Activated CD4-positive, alpha-beta T cell treated with anti-CD3 and anti-CD28 coated beads, Interleukin-2, amount 50 U/mL, for 16 hours (primary cell): Measurements from ENCODE around the gene GLYATL1B.
"Not testable (repeated sequence)": the region's sequence is repeated elsewhere in the genome, so short reads cannot be mapped to it uniquely, and the experiment has no call there.

Experiments
- DNase-seq: peaks from one replicate; pipeline ENCODE4 v3.0.0-alpha.2; 2020

GLYATL1B gene

DNA sequence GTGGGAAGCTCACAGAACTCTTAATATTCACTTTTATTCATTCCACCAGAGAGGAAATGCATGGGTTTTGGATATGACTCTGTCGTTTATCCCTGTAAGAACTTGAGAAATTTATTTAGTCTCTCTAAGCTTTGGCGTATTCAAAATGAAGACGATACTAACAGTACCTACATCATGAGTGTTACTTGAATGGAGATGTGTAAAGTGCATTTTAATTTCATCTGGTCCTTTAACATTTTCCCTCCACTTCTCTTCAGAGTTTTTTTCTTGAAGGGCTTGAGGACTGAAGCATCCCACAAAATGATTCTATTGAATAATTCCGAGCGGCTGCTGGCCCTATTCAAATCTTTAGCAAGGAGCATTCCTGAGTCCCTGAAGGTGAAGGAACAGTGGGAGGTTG is at the start of gene GLYATL1B:
TSS of gene GLYATL1B (plus strand) at position 301 of the 400 bp plus-strand sequence. CDS start at position 301, 0 bp downstream.
- DNase-seq = not testable (repeated sequence)

- not testable (repeated sequence) for DNase-seq
These were observed 49.6 kb upstream of the GLYATL1B start for GRCh38 chr11:59036542-59036941.

- DNase-seq = not testable (repeated sequence)
These were observed 48.7 kb upstream of the GLYATL1B start for GRCh38 chr11:59037434-59037833.

DNA sequence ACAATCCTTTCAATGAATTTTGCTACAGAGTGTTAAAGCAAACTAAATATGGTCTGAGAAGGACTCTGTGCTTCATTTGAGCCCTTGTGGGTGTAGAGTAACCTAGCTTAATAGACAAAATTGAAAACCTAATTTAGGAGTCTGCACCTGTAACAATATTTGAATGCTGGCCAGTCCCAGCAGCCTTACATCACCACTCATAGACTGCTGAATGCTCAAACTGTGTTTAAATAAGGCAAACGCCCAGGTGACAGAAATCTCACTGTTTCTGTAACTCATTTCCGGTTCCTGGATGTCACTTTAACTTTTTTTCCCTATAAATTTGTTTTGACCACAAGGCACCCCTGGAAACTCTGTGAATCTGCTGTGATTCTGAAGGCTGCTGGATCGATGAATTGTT is 45.5 kb upstream of the GLYATL1B start:
- DNase-seq = no peak

GRCh38 chr11:59051383-59051782 is 34.7 kb upstream of the GLYATL1B start:
- not testable (repeated sequence) for DNase-seq

GRCh38 chr11:59052355-59052754 is 33.8 kb upstream of the GLYATL1B start:
- DNase-seq = not testable (repeated sequence)

- peak; percentile 71 for DNase-seq
These were observed 32.7 kb upstream of the GLYATL1B start for GRCh38 chr11:59053387-59053786.

- peak; percentile 87 for DNase-seq
These were observed 27.7 kb upstream of the GLYATL1B start for GRCh38 chr11:59058120-59059033.

DNA sequence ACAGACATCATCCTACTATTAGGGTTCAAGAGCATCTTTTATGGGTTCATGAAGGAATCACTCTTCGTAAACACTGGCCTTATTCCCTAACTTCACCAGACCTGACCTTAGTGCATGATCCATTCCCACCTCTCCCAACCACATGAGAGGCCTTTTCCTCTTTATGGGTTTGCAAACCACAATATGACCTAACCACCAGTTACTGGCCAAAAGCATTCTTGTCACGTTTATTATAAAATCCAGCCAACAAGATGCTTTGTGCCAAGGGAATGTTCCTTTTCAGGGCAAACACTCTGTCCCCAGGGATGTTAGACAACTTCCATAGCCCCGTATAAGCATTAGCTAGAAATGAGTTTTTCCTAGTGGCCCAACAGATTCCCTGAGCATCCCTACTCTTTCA is 26.0 kb upstream of the GLYATL1B start:
- not testable (repeated sequence) for DNase-seq

DNA sequence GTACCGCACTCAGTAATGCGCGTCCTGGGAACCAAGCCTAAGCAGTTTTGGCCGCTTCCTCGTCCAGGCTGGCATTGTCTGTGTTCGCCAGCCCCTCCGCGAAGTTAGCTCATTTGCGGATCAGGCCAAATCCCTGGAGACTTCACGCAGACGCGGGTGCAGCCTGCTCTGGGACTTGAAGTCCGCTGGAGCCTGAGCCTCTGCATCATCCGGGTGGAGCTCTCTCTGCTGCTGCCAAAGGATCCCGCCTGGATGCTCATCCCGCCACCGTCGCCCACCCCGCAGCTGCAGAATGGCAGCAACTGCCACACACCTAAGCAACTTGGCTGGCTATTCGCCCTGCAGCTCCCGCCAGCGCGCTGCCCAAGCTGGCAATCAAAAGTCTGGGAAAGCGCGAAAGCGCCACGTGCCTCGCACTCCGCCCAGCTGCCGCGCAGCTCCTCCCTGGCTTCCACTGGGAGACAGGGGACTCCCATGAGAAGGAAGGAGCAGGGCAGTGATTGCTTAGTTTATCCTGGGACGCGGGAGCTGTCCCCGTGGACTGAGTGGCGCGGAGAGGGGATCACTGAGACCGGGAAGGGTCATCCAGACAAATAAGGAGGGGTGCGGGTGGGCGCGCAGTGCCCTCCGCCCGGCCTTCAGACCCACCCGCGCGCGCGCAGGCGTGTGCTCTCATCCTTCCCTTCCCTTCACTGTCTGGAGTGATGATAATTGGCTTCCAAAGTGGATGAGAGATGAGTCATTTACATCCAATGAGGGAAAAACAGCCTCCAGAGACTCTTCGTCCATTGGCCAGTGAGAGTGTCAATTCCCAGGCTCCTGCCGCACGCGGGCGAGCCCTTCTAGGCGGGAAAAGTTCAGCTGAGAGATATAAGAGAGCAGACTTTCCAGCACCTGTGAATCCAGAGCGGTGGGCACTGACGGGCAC is 23.2 kb upstream of the GLYATL1B start:
- DNase-seq = no peak

GRCh38 chr11:59063996-59064727 is 21.9 kb upstream of the GLYATL1B start:
- not testable (repeated sequence) for DNase-seq

GRCh38 chr11:59069087-59069486 is 17.0 kb upstream of the GLYATL1B start:
- no peak for DNase-seq

- DNase-seq = no peak
These were observed 9.1 kb upstream of the GLYATL1B start for GRCh38 chr11:59076876-59077571.

DNA sequence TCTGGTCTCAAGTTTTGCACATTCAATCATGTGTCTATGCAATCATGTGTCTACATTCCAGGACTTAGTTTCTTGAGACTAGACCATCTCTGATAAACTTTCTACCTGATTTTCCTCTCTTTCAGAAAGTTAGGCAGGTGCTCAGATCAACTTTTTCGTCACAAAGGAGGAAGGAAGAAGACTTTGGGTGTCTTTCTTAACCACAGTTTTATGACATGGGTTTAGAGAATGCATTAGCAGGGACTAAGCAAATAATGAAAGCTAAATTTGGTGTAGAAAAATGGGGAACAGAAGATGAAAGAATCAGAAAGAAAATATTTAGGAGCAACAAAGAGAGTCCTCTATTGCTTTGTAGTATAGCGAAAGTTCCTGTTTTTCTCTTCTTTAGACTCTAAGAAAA is 7.7 kb upstream of the GLYATL1B start:
- no peak for DNase-seq

GRCh38 chr11:59079086-59079485 is 7.0 kb upstream of the GLYATL1B start:
- DNase-seq = no peak

DNA sequence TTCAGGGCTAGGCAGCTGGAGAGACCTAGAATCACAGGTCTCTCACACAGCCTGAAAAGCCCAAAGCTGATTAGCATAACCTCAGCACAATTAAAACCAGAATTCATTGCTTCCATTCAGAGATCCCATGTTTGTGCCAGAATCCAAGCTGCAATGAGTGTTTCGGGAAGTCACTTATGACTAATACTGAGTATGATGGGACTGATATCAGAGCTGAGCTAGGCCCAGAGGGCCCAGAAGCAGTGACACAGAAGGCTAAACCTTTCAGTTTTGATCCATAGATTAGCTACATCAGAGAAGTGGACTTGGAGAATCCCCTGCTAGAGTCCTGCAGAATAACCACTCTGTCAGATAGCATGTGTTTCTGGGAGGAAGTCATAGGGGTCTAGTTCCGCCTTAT is 5.7 kb upstream of the GLYATL1B start:
- DNase-seq = not testable (repeated sequence)

DNA sequence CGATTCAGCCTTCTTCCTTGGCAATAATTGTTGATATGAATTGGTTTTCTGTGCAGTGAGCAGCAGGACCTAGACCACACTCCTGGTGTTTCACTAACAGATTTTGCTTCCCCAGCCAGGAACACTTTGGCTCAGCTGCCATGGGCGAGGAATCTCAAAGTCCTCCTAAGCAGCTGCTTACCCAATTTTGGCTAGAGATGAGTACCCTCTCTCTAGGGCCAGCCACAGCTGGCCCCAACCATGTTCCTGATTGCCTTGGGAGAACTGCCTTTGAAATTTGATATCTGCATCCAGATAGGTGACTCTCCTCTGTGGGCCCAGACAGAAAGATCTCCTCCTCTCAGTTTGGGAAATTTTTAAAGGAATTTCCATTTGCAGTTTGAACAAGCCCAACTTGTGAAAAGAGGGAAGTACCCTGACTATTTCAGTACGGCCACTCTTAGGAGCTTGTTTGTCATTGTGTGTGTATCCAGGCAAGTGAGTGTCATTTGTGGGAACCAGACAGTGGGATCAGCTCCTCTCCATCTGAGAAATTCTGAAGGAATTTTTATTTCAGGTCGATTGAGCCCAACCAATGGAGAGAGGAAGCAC is 4.6 kb upstream of the GLYATL1B start:
- not testable (repeated sequence) for DNase-seq

DNA sequence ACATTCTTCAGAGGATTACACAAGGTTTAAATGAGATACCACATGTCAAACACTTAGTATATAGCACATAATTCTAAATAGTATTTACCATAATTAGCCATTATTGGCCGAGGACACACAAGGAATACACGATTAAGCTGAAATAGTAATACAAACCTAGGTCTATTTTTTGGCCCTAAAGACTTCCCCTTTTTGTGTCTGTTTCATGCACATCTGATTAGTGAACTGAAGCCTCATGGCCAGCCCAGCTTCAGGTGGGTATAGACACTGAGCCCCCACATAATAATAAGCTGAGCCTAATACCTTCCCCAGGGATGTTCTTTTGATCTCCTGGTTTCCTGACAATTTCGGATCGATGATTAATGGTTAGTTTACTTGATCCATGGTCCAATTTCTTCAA is 2.1 kb downstream of the GLYATL1B start:
- DNase-seq = no peak

DNA sequence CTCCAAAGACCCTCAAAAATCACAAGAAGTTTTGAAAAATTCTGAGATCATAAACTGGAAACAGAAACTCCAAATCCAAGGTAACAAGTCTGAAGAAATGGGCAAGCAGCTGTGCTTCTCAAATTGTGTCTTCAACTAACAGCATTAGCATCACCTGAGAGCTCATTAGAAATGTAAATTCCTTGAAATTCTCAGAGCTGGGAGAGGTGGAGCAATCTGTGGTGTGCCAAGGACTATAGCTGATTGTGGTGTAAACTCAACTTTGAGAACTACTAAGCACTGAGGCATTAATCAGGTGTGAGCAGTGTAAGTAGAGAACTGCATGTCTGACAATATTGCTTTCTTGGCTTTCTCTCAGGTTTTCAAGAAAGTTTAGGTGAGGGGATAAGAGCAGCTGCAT is 7.5 kb downstream of the GLYATL1B start:
- DNase-seq = not testable (repeated sequence)

DNA sequence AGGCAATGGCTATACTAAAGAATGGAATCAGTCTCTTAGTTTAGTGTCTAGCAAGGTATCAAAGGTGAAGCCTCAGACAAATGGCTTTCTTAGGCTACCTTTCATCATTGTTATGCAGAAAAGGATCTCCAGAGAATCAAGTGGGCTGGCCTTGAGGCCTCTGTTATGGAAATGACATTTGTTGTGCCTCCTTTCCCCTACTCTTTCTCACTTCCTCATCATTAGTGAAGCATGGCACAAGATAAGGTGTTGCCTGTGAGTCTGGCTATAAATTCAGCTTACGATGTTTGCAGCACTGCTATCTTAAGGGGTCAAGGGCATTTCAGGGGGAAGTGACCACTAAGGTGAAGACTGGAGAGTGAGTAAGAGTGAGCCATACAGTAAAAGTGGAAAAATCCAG is 9.1 kb downstream of the GLYATL1B start:
- DNase-seq = not testable (repeated sequence)

DNA sequence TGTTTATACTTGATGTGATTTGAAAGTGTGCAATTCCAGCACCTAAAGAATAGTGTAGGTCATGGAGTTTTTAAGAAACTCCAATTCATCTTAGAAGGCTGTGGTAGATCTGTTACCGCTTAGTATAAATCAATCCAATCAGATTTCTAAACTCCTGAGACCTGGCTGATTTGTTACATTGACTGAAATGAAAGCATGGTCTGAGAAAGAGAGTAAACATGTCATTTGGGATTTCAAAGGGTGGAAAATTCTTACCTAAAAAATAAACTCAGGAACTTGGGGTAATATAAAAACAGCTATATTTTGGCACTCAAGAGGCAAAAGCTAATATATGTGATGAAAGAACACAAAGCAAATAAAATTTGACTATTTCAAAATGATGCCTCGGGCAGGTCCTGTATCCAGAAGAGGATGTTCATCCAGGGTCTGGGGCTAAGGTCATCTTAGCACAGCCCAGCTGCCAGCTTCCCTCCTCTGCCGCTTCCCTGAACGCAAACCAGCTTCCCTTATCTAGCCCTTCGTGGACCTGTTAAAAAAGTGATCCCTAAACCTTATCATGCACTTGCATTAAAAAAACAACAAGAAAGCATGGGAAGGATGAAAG is 10.0 kb downstream of the GLYATL1B start:
- not testable (repeated sequence) for DNase-seq
